Heart left ventricle (tissue), 13 donors: ENCODE data around the gene WWOX.

ENCODE experiments used
- CTCF ChIP-seq, 12 donors: fragments of 200-600 bp; sonication (generic) in 4 of 12; IDR thresholded peaks; one replicate each; pipeline versions ENCODE4 v1.5.0 to v1.8.0; 2018 to 2022; ENCODE audit warnings: antibody characterized with exemption in 12 of 12, mild to moderate bottlenecking in 5 of 12
- POLR2A ChIP-seq, 2 donors: fragments of 450-650 bp; IDR thresholded peaks; one replicate each; pipeline ENCODE4 v1.6.1; 2017; ENCODE audit warnings: antibody characterized with exemption in 2 of 2, mild to moderate bottlenecking in 2 of 2, moderate library complexity in 2 of 2
- donor health status: ischemic (EF 13 %, LVEDD 7.1; RV severe dilation, severe dysfunction).
- donor health status: DM: no; HTN: yes; CAD: no.
- donor health status: DM: no; HTN: no; CAD: no.
- donor health status: ischemic (EF 25% LVEDD 6.9; RV normal size, moderate dysfunction).
- donor health status: ischemic (EF 25% LVEDD 5.7; RV mildly dilated, moderate dysfunction).
- donor health status: ischemic (EF 35%, LVEDD 5.7; RV mildly dilated, moderate dysfunction).
- donor health status: nonischemic (EF 11% LVEDD 7.7; RV severe dilation, severe dysfunction).
- donor health status: DM: yes; HTN: yes; CAD: no.
- donor health status: PGD.
- donor health status: ischemic (EF 29% LVEDD 5.4; RV normal size, mild dysfunction).
- donor health status: nonischemic (EF 23%, LVEDD 6.1; RV moderate dilation, normal function).

GRCh38 chr16:78458588-78458987 lies 359.1 kb downstream of the WWOX start:
- TF ChIP-seq CTCF (IDR thresholded peaks at IDR 0.05) = no peak
- no peak for TF ChIP-seq POLR2A (IDR thresholded peaks at IDR 0.05)
